ENCODE measurements around the gene NSUN5. TPM values are rescaled to one million over a fixed set of nuclear protein-coding genes. Genes with fewer than 3 reads are reported as not detected.
A peak's percentile ranks its signal among the peaks of the same experiment; 100 is the strongest.
"Not testable (repeated sequence)": the region's sequence is repeated elsewhere in the genome, so short reads cannot be mapped to it uniquely, and the experiment has no call there.

Gene NSUN5
- total RNA-seq, 4 donors from 2014 or later, result 15.8 to 34.4 (median 26.7) TPM

DNA sequence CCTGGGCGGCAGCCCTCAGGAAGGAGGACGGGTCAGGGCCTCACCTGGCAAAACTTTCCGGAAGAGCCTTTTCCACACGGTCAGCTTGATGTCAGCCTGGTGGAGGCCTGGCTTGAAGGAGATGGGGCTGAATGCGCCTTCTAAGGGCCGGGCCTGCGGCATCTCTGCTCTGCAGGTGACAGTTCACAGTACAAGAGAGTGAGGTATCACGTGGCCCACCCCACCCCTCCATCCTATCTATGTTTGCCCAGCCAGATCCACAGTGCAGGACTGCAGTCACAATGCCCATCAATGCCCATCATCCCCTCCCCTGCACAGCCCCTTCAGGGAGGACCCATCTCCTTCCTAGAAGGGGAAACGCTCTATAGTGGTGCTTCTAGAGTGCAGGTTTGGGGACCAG is 7.9 kb upstream of the NSUN5 start:
- Histone ChIP-seq H3K9me3 (no peaks in the 10 kb centered on the region), H3K27me3 (peaks cover 16% of the 10 kb centered on the region), H3K4me1 (no peaks in the 10 kb centered on the region), H3K4me3 (no peak overlapping the region), H3K27ac (no peak overlapping the region), H3K36me3 (no peaks in the 10 kb centered on the region)
- TF ChIP-seq POLR2A (IDR thresholded peaks at IDR 0.05), result no peak
- no peak for TF ChIP-seq EP300 (IDR thresholded peaks at IDR 0.05)
- no peak for TF ChIP-seq POLR2AphosphoS5 (IDR thresholded peaks at IDR 0.05)
- TF ChIP-seq, protein P1, sequence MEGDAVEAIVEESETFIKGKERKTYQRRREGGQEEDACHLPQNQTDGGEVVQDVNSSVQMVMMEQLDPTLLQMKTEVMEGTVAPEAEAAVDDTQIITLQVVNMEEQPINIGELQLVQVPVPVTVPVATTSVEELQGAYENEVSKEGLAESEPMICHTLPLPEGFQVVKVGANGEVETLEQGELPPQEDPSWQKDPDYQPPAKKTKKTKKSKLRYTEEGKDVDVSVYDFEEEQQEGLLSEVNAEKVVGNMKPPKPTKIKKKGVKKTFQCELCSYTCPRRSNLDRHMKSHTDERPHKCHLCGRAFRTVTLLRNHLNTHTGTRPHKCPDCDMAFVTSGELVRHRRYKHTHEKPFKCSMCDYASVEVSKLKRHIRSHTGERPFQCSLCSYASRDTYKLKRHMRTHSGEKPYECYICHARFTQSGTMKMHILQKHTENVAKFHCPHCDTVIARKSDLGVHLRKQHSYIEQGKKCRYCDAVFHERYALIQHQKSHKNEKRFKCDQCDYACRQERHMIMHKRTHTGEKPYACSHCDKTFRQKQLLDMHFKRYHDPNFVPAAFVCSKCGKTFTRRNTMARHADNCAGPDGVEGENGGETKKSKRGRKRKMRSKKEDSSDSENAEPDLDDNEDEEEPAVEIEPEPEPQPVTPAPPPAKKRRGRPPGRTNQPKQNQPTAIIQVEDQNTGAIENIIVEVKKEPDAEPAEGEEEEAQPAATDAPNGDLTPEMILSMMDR (IDR thresholded peaks at IDR 0.05), result no peak
- ATAC-seq, result no peak
- WGBS, 2 donors (ENCODE audit: low coverage in 1 of 2), result 59% methylated on average over 4 of the region's 9 CpGs; no CpG with 5 or more reads in 1 of the 2 donors

DNA sequence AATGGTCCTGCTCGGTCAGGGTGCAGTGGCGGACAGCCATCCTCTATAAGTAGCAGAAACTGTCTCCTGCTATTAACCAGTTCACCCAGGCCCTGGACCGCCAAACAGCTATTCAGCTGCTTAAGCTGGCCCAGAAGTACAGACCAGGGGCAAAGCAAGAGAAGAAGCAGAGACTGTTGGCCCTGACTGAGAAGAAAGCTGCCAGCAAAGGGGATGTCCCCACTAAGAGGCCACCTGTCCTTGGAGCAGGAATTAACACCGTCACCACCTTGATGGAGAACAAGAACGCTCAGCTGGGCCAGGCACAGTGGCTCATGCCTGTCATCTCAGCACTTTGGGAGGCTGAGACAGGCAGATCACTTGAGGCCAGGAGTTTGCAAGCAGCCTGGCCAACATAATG is 5.6 kb upstream of the NSUN5 start:
- Histone ChIP-seq H3K9me3 (no peaks in the 10 kb centered on the region), H3K4me1 (peaks cover 0 to 4% (median 0%) of the 10 kb centered on the region in 3 donors), H3K27me3 (peaks cover 10% of the 10 kb centered on the region), H3K4me3 (no peak overlapping the region), H3K36me3 (no peaks in the 10 kb centered on the region), H3K27ac (no peak overlapping the region)
- TF ChIP-seq POLR2AphosphoS5 (IDR thresholded peaks at IDR 0.05) (no peak), EP300 (IDR thresholded peaks at IDR 0.05) (no peak)
- ATAC-seq, result no peak
- WGBS, 2 donors (ENCODE audit: low coverage in 1 of 2), result 65% methylated on average over 2 of the region's 5 CpGs; no CpG with 5 or more reads in 1 of the 2 donors

DNA sequence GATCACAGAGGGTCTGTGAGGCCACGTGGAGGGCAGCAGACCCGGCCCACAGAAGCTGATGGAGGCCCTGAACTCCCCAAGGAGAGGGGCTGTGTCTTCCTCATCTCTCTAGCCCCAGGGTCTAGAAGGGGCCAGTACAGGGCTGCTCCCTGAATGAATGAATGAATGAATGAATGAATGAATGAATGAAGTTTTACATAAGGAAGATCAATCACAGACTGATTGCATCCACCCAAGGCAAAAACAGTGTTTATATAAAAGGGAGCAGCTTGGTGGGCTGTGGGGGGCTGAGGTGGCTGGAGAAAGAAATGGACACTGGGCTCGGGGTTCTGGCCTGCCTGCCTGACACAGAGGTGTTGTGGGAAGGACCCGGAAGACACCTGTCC is 4.9 kb upstream of the NSUN5 start:
- WGBS, 2 donors (ENCODE audit: low coverage in 1 of 2), result 80% methylated on average over 1 of the region's 4 CpGs; no CpG with 5 or more reads in 1 of the 2 donors
- ATAC-seq, result no peak
- Histone ChIP-seq H3K4me3 (no peak overlapping the region), H3K9me3 (no peaks in the 10 kb centered on the region), H3K27me3 (peaks cover 3% of the 10 kb centered on the region), H3K4me1 (peaks cover 0 to 9% (median 0%) of the 10 kb centered on the region in 3 donors), H3K36me3 (no peaks in the 10 kb centered on the region), H3K27ac (no peak overlapping the region)
- TF ChIP-seq POLR2A (IDR thresholded peaks at IDR 0.05) (no peak), EP300 (IDR thresholded peaks at IDR 0.05) (no peak), POLR2AphosphoS5 (IDR thresholded peaks at IDR 0.05) (no peak)
- TF ChIP-seq, protein P1 (IDR thresholded peaks at IDR 0.05), result no peak

DNA sequence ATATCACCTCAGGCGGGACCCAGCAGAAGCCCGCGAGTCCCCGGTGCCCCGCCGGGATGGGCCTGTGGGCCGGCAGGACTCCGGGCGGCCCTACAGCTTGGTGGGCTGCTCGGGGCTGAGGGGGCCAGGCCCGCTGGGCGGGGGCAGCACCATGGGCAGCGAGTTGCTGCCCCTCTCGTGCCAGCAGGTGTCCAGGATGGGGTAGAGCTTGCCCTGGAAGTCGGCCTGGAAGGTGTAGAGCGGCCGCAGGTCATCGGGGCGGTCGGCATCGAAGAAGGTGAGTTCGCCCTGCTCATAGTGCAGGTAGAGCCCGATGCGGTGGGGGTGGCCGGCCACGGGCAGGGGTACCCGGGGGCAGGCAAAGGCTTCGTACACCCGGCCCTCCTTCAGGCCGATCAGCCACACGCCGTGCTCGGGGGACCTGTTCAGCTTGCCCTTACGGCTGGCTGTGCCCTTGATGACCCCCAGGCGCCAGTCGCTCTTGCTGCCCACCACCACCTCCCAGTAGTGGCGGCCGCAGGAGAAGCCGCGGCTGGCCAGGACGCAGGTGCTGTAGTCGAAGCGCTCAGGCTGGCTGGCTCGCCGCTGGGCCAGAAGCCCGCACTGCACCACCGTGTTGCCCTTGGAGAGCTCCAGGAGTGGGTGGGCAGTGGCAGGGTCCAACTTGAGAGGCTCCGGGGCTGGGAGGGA is 4.3 kb upstream of the NSUN5 start:
- H3K9me3 ChIP-seq, result no peaks in the 10 kb centered on the region
- TF ChIP-seq, protein P1 (IDR thresholded peaks at IDR 0.05), result no peak
- no peak for TF ChIP-seq EP300 (IDR thresholded peaks at IDR 0.05)
- no peak for TF ChIP-seq POLR2A (IDR thresholded peaks at IDR 0.05)
- TF ChIP-seq POLR2AphosphoS5 (IDR thresholded peaks at IDR 0.05), result no peak
- H3K27me3 ChIP-seq, result peaks cover 3% of the 10 kb centered on the region
- H3K4me1 ChIP-seq, result peaks cover 0 to 13% (median under 1%) of the 10 kb centered on the region in 3 donors
- no peaks in the 10 kb centered on the region for H3K36me3 ChIP-seq
- ATAC-seq, result no peak
- no peak overlapping the region for H3K4me3 ChIP-seq
- H3K27ac ChIP-seq, result no peak overlapping the region
- WGBS, 2 donors (ENCODE audit: low coverage in 1 of 2), result no CpG with 5 or more reads among the region's 48 CpGs

DNA sequence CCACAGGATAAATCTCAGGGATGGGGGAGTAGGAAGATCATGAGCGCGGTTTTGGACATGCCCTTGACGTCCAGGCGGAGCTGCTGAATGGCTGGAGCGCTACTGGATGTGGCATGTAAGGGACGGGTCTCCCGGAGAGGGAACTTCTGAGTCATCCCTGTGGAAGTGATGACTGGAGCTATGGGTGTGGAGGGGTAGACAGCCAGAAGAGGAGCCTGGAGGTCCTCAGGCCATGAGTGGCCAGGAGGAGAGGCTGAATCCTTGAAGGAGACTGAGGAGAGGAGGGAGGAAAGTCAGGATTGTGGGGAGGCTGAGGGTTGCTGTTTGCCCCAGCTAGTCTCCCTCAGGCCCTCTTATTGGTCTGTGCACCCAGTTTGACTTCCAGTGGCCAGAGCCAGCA is 2.8 kb upstream of the NSUN5 start:
- not testable (repeated sequence) for H3K27me3 ChIP-seq, H3K9me3 ChIP-seq, H3K4me3 ChIP-seq, H3K27ac ChIP-seq, ATAC-seq
- WGBS, 2 donors (ENCODE audit: low coverage in 1 of 2), result 62% methylated on average over 2 of the region's 7 CpGs; no CpG with 5 or more reads in 1 of the 2 donors
- peaks cover 0 to 11% of the 10 kb centered on the region in 2 donors for H3K36me3 ChIP-seq
- H3K4me1 ChIP-seq, result peaks cover 0 to 20% (median 5%) of the 10 kb centered on the region in 3 donors

DNA sequence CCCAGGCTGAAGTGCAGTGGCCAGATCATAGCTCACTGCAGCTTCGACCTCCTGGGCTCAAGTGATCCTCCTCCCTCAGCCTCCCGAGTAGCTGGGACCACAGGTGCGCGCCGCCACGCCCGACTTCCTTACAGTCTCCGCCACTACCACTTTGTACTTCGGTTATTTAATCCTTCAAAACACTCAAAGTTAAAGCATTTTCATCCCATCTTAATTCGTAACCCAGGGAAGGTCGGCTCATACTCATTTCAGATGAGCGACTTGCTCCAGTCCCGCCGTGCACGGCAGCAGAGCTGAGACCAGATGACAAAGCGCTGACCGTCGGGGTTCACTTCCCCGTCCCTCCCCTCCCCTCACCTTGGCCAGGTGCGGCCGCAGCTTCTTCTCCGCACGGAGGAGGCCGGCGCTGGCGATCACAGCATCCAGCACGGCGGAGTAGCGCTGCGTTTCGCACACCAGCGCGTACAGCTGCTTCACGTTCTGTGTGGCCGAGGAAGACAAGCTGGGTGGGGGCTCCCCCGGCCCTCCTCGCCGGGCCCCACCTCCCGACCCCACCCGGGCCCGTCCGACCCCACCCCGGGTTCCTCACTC is 457 bp downstream of the NSUN5 start:
- TF ChIP-seq EP300 (IDR thresholded peaks at IDR 0.05) (no peak), POLR2AphosphoS5 (IDR thresholded peaks at IDR 0.05) (no peak), POLR2A (IDR thresholded peaks at IDR 0.05) (no peak)
- TF ChIP-seq, protein P1 (IDR thresholded peaks at IDR 0.05), result no peak
- H3K27ac ChIP-seq, result peak overlapping the region; percentile 57 to 84 (median 78)
- no peaks in the 10 kb centered on the region for H3K27me3 ChIP-seq
- ATAC-seq, result peak; percentile 35
- peaks cover 0 to 42% of the 10 kb centered on the region in 2 donors for H3K36me3 ChIP-seq
- H3K4me1 ChIP-seq, result peaks cover 0 to 20% (median 5%) of the 10 kb centered on the region in 3 donors
- H3K9me3 ChIP-seq, result no peaks in the 10 kb centered on the region
- WGBS, 2 donors (ENCODE audit: low coverage in 1 of 2), result 16 to 42% methylated on average over 10 to 24 of the region's 43 CpGs
- peak overlapping the region; percentile 87 to 95 for H3K4me3 ChIP-seq

All from gastroesophageal sphincter (tissue), 4 donors.